K562 treated with DMSO at 1 percent for 4 hours (cell line): ENCODE measurements around the gene MED22. TPM values are rescaled to one million over a fixed set of nuclear protein-coding genes. Genes with fewer than 3 reads are reported as not detected.

Experiments used
- total RNA-seq: library from RNA; unstranded; fragments of 300-600 nt; gene quantifications from 2 replicates; pipeline ENCODE4 v1.2.3, GENCODE V29; 2022; ENCODE audit not compliant: insufficient read depth

Gene MED22
- total RNA-seq = 13.5 and 17.6 TPM in 2 replicates

DNA sequence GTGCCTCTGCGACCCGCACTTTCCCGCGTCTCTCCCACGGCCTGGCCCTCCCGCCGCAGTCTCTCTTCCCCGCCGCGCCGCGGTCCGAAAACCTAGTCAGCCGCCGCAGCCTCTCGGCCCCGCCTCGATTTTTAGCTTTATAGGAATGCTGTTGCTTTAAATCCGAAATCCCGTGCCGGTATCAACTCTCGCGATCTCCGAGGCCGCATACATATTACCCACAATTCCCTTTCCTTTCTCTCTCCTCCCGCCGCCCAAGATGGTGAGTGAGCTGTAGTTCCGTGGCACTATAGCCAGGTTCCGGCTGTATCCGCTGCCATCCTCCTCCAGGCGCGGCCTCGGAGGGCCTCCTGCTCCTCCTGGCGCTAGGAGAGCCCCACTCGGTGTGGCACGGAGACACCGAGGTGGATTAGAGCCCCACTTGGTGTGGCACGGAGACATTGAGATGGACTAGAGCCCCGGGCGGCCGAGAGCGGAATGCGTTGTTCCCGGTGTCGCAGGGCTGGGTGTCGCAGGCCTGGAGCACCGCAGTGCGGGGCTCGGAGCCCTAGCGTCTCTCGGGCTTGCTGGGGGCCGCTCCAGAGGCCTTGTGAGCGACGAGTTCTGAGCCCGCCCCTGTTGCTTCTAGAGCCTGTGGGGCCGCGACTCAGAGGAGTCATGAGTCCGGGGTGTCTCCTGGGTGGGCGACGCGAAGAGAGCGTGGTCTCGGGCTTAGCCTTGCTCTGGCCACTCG is at the start of gene MED22, which contains the start of gene RPL7A:
Gene MED22, minus strand, starts transcription at position 147 of the 733 bp plus-strand sequence. CDS start 1,469 bp downstream, outside the sequence.
Gene RPL7A, plus strand, starts transcription at position 234 of the 733 bp plus-strand sequence. Its CDS starts 26 bp downstream, at position 260.

GRCh38 chr9:133375724-133376654 is 28.1 kb upstream of the MED22 start, which contains the start of the genes STKLD1 and SURF4:
Gene STKLD1 (plus strand): TSS chr9:133376366. CDS start chr9:133376474, 108 bp downstream.
Gene SURF4 (minus strand): TSS chr9:133376060. CDS start chr9:133375969, 91 bp downstream.

GRCh38 chr9:133356391-133357091 is 8.6 kb upstream of the MED22 start, which contains the start of the genes SURF1 and SURF2:
Gene SURF1 (minus strand): TSS chr9:133356487. CDS start chr9:133356453, 34 bp downstream.
Gene SURF2 (plus strand): TSS chr9:133356550. CDS start chr9:133356593, 43 bp downstream.

GRCh38 chr9:133335924-133336811 is 11.8 kb downstream of the MED22 start, which contains the start of gene SURF6:
Gene SURF6 (minus strand): TSS chr9:133336188. CDS start chr9:133336132, 56 bp downstream.

Other genes starting within 250 kb of the MED22 start
- 23.3 and 30.9 TPM in 2 replicates for gene RALGDS, start 226.9 kb downstream of the MED22 start, total RNA-seq
- gene GBGT1, start 184.2 kb downstream of the MED22 start, total RNA-seq = 20.5 and 26.7 TPM in 2 replicates
- not detected in 2 replicates for gene OBP2B, start 138.9 kb downstream of the MED22 start, total RNA-seq
- gene ABO, start 72.9 kb downstream of the MED22 start, total RNA-seq = 7.3 and 10.5 TPM in 2 replicates
- gene SURF6, start 11.9 kb downstream of the MED22 start, total RNA-seq = 14.3 and 14.4 TPM in 2 replicates
- 6,168 and 6,240 TPM in 2 replicates for gene RPL7A, start 87 bp upstream of the MED22 start, total RNA-seq
- 33.0 and 52.8 TPM in 2 replicates for gene SURF1, start 8.4 kb upstream of the MED22 start, total RNA-seq
- gene SURF2, start 8.4 kb upstream of the MED22 start, total RNA-seq = 45.7 and 49.1 TPM in 2 replicates
- 187 and 219 TPM in 2 replicates for gene SURF4, start 27.9 kb upstream of the MED22 start, total RNA-seq
- 1.4 TPM in 1 of 2 replicates, not detected in the other for gene STKLD1, start 28.2 kb upstream of the MED22 start, total RNA-seq
- 22.5 and 25.7 TPM in 2 replicates for gene REXO4, start 69.9 kb upstream of the MED22 start, total RNA-seq
- gene ADAMTS13, start 74.2 kb upstream of the MED22 start, total RNA-seq = 0.27 and 0.28 TPM in 2 replicates
- 6.7 and 7.5 TPM in 2 replicates for gene CACFD1, start 111.8 kb upstream of the MED22 start, total RNA-seq
- not detected in 2 replicates for gene SLC2A6, start 131.0 kb upstream of the MED22 start, total RNA-seq
- gene MYMK, start 176.8 kb upstream of the MED22 start, total RNA-seq = not detected in 2 replicates
- gene ADAMTSL2, start 186.6 kb upstream of the MED22 start, total RNA-seq = not detected in 2 replicates